Stomach (tissue), 9 donors: ENCODE measurements around the gene IGFBP4. TPM values are rescaled to one million over a fixed set of nuclear protein-coding genes. Genes with fewer than 3 reads are reported as not detected.

Experiments used
- DNase-seq, 2 donors: peaks; one replicate each; pipeline versions ENCODE4 v3.0.0 to v3.0.0-alpha.2; 2013 to 2019
- H3K27ac ChIP-seq, 5 donors: fragments of 200-600 bp in 4 of 5; sonication (generic) in 4 of 5; one replicate each; pipeline ENCODE4 v1.5.1; 2013 to 2019; ENCODE audit warnings: mild to moderate bottlenecking in 1 of 5, moderate library complexity in 1 of 5
- H3K27me3 ChIP-seq, 3 donors: fragments of 200-600 bp; sonication (generic); one replicate each; pipeline ENCODE4 v1.5.1; 2017 to 2019; ENCODE audit warnings: mixed run types in 1 of 3
- H3K36me3 ChIP-seq, 4 donors: fragments of 200-600 bp; sonication (generic); 1 replicate in 3 of 4; 2 replicates in 1 of 4; pipeline ENCODE4 v1.5.1; 2016 to 2019
- H3K4me1 ChIP-seq, 4 donors: fragments of 200-600 bp; sonication (generic); one replicate each; pipeline ENCODE4 v1.5.1; 2016 to 2019
- H3K4me3 ChIP-seq, 4 donors: fragments of 200-600 bp; sonication (generic) in 3 of 4; one replicate each; pipeline ENCODE4 v1.5.1; 2016 to 2019; ENCODE audit warnings: mild to moderate bottlenecking in 1 of 4
- H3K9me3 ChIP-seq, 4 donors: fragments of 200-600 bp; sonication (generic); one replicate each; pipeline ENCODE4 v1.5.1; 2016 to 2019
- CTCF ChIP-seq, 7 experiments: fragments of 450-650 bp in 4 of 7; fragments of 200-600 bp in 3 of 7; sonication (generic) in 3 of 7; IDR thresholded peaks; one replicate each; pipeline ENCODE4 v1.5.1; 2016 to 2019; ENCODE audit warnings: antibody characterized with exemption in 7 of 7, control low read depth in 2 of 7, mild to moderate bottlenecking in 1 of 7
- EP300 ChIP-seq: sonication (generic); formaldehyde crosslinking; IDR thresholded peaks from one replicate; pipeline ENCODE4 v1.6.1; 2017; ENCODE audit warnings: antibody characterized with exemption
- POLR2A ChIP-seq, 4 donors: fragments of 450-650 bp; IDR thresholded peaks; one replicate each; pipeline ENCODE4 v1.6.1; 2016; ENCODE audit warnings: antibody characterized with exemption in 4 of 4, control low read depth in 2 of 4, mild to moderate bottlenecking in 1 of 4, moderate library complexity in 1 of 4
- POLR2AphosphoS5 ChIP-seq, 3 donors: sonication (generic); formaldehyde crosslinking; IDR thresholded peaks; one replicate each; pipeline ENCODE4 v1.6.1; 2016; ENCODE audit warnings: antibody characterized with exemption in 3 of 3
- WGBS, 5 donors: extraction: QIAGEN DNeasy Blood & Tissue Kit in 3 of 5; methylation state at CpG; one replicate each; pipeline versions ENCODE4 v1.1.5 to v1.1.7; 2013 to 2018; 5-methylcytosine and 5-hydroxymethylcytosine counted together
- intact Hi-C: fragments of 100-400 bp; cut with DNase I; formaldehyde crosslinking; loops from one replicate; pipeline ENCODE4 v1.15.1; 2023; ENCODE audit warnings: low total_unique reads
- polyA plus RNA-seq, 3 donors: library from polyadenylated mRNA; stranded (reverse); fragments of 200-250 nt; gene quantifications; one replicate each; pipeline ENCODE4 v1.2.3, GENCODE V29; 2013
- total RNA-seq, 5 donors: library from RNA; depleted of rRNA; stranded (reverse); fragments of >200 nt; gene quantifications; one replicate each; pipeline versions ENCODE4 v1.1.0 to v1.2.3, GENCODE V29; 2014 to 2016
- donor health status: healthy with polysubstance abuse.
- donor health status: Bipolar disorder and iron deficiency.
- donor health status: healthy.

Gene IGFBP4
- total and polyA plus RNA-seq, 8 donors = 71.2 to 658 (median 157) TPM

GRCh38 chr17:40417609-40418427 is 25.4 kb upstream of the IGFBP4 start, which contains the start of gene TOP2A:
Gene TOP2A (minus strand): TSS chr17:40417896. CDS start chr17:40417791, 105 bp downstream.
- Histone ChIP-seq H3K27ac (peak within 1 kb of the TSS in 4 of 5 donors; percentile 65 to 70 (median 67)), H3K27me3 (no peaks in the 10 kb centered on the region), H3K4me3 (peak within 1 kb of the TSS; percentile 54 to 75 (median 66)), H3K4me1 (peaks cover 4 to 47% (median 19%) of the 10 kb centered on the region in 4 donors), H3K36me3 (no peaks in the 10 kb centered on the region), H3K9me3 (no peaks in the 10 kb centered on the region)
- WGBS, 5 donors = 0 to 1% (median 0%) methylated on average over 34 to 49 of the region's 49 CpGs
- DNase-seq = peak; percentile 99 to 100
- no peak for TF ChIP-seq EP300
- no peak for TF ChIP-seq CTCF (IDR thresholded peaks at IDR 0.05)
- no peak for TF ChIP-seq POLR2A (IDR thresholded peaks at IDR 0.05)
- peak in 1 of 3 donors; percentile 37 for TF ChIP-seq POLR2AphosphoS5 (IDR thresholded peaks at IDR 0.05)
- intact Hi-C loops = loop anchor here (10.0 kb wide), 1 partner anchor 123 kb away; no protein-coding TSS in a partner anchor

GRCh38 chr17:40418428-40418706 is 24.9 kb upstream of the IGFBP4 start:
- H3K27ac ChIP-seq = peak overlapping the region in 4 of 5 donors; percentile 65 to 70 (median 67)
- peak overlapping the region; percentile 40 to 75 (median 62) for H3K4me3 ChIP-seq
- H3K27me3 ChIP-seq = no peaks in the 10 kb centered on the region
- no peaks in the 10 kb centered on the region for H3K36me3 ChIP-seq
- H3K9me3 ChIP-seq = no peaks in the 10 kb centered on the region
- peaks cover 4 to 47% (median 19%) of the 10 kb centered on the region in 4 donors for H3K4me1 ChIP-seq
- WGBS, 5 donors = 56 to 71% (median 68%) methylated on average over 16 of the region's 16 CpGs
- no peak for DNase-seq
- intact Hi-C loops = loop anchor here (10.0 kb wide), 1 partner anchor 124 kb away; no protein-coding TSS in a partner anchor
- TF ChIP-seq EP300 (no peak), POLR2A (IDR thresholded peaks at IDR 0.05) (no peak), CTCF (IDR thresholded peaks at IDR 0.05) (no peak), POLR2AphosphoS5 (IDR thresholded peaks at IDR 0.05) (no peak)

- Histone ChIP-seq H3K36me3 (no peaks in the 10 kb centered on the region), H3K4me1 (peaks cover 4 to 47% (median 19%) of the 10 kb centered on the region in 4 donors), H3K27ac (peak overlapping the region in 1 of 5 donors; percentile 22), H3K27me3 (no peaks in the 10 kb centered on the region), H3K4me3 (no peak overlapping the region), H3K9me3 (no peaks in the 10 kb centered on the region)
- TF ChIP-seq POLR2A (IDR thresholded peaks at IDR 0.05) = no peak
- TF ChIP-seq CTCF (IDR thresholded peaks at IDR 0.05) = no peak
- no peak for TF ChIP-seq POLR2AphosphoS5 (IDR thresholded peaks at IDR 0.05)
- TF ChIP-seq EP300 = no peak
- 55 to 69% (median 63%) methylated on average over 9 to 11 of the region's 11 CpGs for WGBS, 5 donors
- intact Hi-C loops = loop anchor here (10.0 kb wide), 1 partner anchor 125 kb away; no protein-coding TSS in a partner anchor
- DNase-seq = peak in 1 of 2 donors; percentile 43
These were observed 23.5 kb upstream of the IGFBP4 start for GRCh38 chr17:40419559-40420331.

GRCh38 chr17:40422990-40423633 is 20.1 kb upstream of the IGFBP4 start:
- no peaks in the 10 kb centered on the region for H3K9me3 ChIP-seq
- no peak for DNase-seq
- no peaks in the 10 kb centered on the region for H3K36me3 ChIP-seq
- no peak overlapping the region for H3K27ac ChIP-seq
- no peaks in the 10 kb centered on the region for H3K27me3 ChIP-seq
- peaks cover 0 to 20% (median 7%) of the 10 kb centered on the region in 4 donors for H3K4me1 ChIP-seq
- H3K4me3 ChIP-seq = no peak overlapping the region
- 51 to 71% (median 63%) methylated on average over 3 of the region's 3 CpGs for WGBS, 5 donors
- intact Hi-C loops = no loop called here
- TF ChIP-seq POLR2A (IDR thresholded peaks at IDR 0.05) = no peak
- TF ChIP-seq EP300 = no peak
- TF ChIP-seq POLR2AphosphoS5 (IDR thresholded peaks at IDR 0.05) = no peak
- TF ChIP-seq CTCF (IDR thresholded peaks at IDR 0.05) = no peak
